Small intestine (tissue), 7 donors: ENCODE results near the gene FBXL13. TPM values are rescaled to one million over a fixed set of nuclear protein-coding genes. Genes with fewer than 3 reads are reported as not detected.

ENCODE experiments used
- DNase-seq, 2 donors: peaks; one replicate each; pipeline versions ENCODE4 v3.0.0 to v3.0.0-alpha.2; 2013
- FAIRE-seq: peaks from 2 replicates; lab custom pipeline; 2012; peaks lifted over from hg19 to GRCh38; lab: Jason Lieb, UNC
- H3K27ac ChIP-seq, 3 donors: one replicate each; pipeline ENCODE4 v1.5.1; 2013; ENCODE audit warnings: low read length in 2 of 3, mild to moderate bottlenecking in 2 of 3, control low read depth in 1 of 3, inconsistent platforms in 1 of 3, low read depth in 1 of 3, moderate library complexity in 1 of 3
- H3K27me3 ChIP-seq, 3 donors: one replicate each; pipeline ENCODE4 v1.6.1; 2013; ENCODE audit warnings: low read length in 3 of 3, inconsistent platforms in 1 of 3; ENCODE audit not compliant: control insufficient read depth in 3 of 3, insufficient read depth in 3 of 3
- H3K36me3 ChIP-seq, 3 donors: one replicate each; pipeline ENCODE4 v1.6.1; 2013; ENCODE audit warnings: low read length in 3 of 3, inconsistent platforms in 1 of 3, low read depth in 1 of 3, mild to moderate bottlenecking in 1 of 3, moderate library complexity in 1 of 3; ENCODE audit not compliant: control insufficient read depth in 3 of 3, insufficient read depth in 2 of 3
- H3K4me1 ChIP-seq, 3 donors: one replicate each; pipeline ENCODE4 v1.6.1; 2013; ENCODE audit warnings: low read length in 2 of 3, inconsistent platforms in 1 of 3, low read depth in 1 of 3, mild to moderate bottlenecking in 1 of 3, moderate library complexity in 1 of 3; ENCODE audit not compliant: control insufficient read depth in 3 of 3, insufficient read depth in 2 of 3
- H3K4me3 ChIP-seq, 3 donors: one replicate each; pipeline ENCODE4 v1.5.1; 2013; ENCODE audit warnings: low read length in 3 of 3, control low read depth in 1 of 3, inconsistent platforms in 1 of 3, low read depth in 1 of 3, mild to moderate bottlenecking in 1 of 3, moderate library complexity in 1 of 3
- H3K9me3 ChIP-seq, 2 donors: one replicate each; pipeline ENCODE4 v1.6.1; 2013; ENCODE audit warnings: low read depth in 1 of 2, low read length in 1 of 2; ENCODE audit not compliant: control insufficient read depth in 2 of 2, insufficient read depth in 1 of 2
- WGBS, 3 donors: extraction: QIAGEN DNeasy Blood & Tissue Kit; methylation state at CpG; one replicate each; pipeline ENCODE4 v1.1.7; 2013; 5-methylcytosine and 5-hydroxymethylcytosine counted together
- polyA plus RNA-seq, 4 donors: library from polyadenylated mRNA; stranded (reverse) in 3 of 4; unstranded in 1 of 4; fragments of 200-250 nt in 3 of 4; fragments of 120-200 nt in 1 of 4; gene quantifications; one replicate each; pipeline versions ENCODE4 v1.2.1 to v1.2.3, GENCODE V29; 2013
- donor health status: healthy with polysubstance abuse.
- donor health status: control.
- donor health status: control.
- donor health status: Bipolar disorder and iron deficiency.
- donor health status: healthy.

Gene FBXL13
- polyA plus RNA-seq, 4 donors, result 0.10 to 0.38 TPM; not detected in 2

DNA sequence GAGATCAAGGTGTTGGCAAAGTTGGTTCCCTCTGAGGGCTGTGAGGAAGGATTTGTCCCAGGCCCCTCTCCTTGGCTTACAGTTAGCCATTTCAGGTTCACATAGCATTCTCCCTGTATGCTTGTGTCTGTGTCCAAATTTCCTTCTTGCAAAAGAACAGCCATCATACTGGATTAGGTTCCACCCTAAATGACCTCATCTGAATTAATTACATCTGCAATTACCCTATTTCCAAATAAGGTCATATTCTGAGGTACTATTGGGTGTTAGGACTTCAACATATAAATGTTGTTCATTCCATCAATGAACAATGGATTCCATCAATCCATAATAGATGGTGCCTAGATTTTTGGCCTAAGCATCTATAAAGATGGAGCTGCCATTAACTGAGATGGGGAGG, 178.0 kb downstream of the FBXL13 start:
- DNase-seq (no peak), FAIRE-seq (no peak)
- Histone ChIP-seq H3K36me3 (no peaks in the 10 kb centered on the region), H3K27ac (no peak overlapping the region), H3K9me3 (no peaks in the 10 kb centered on the region), H3K4me3 (no peak overlapping the region), H3K4me1 (no peaks in the 10 kb centered on the region), H3K27me3 (no peaks in the 10 kb centered on the region)

DNA sequence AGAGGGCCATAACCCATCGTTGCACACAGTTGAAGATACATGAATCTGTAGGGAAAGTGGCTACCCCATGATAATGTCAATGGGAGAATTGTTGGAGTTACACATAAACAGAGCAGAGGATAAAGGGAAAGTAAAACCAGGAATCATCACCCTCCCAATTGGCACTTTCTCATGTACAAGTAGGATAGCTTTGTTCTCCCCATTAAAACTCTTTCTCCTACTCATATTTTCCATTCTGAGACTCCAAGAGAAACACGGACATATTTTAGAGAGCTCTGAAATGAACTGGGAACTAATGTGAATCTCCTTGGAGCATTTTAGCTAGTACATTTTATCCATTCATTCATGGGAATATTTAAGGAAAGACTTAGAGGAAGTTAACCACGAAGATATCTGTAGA, 179.0 kb downstream of the FBXL13 start:
- H3K27ac ChIP-seq, result no peak overlapping the region
- FAIRE-seq, result no peak
- WGBS, 3 donors, result 59 to 83% (median 71%) methylated on average over 3 of the region's 3 CpGs

DNA sequence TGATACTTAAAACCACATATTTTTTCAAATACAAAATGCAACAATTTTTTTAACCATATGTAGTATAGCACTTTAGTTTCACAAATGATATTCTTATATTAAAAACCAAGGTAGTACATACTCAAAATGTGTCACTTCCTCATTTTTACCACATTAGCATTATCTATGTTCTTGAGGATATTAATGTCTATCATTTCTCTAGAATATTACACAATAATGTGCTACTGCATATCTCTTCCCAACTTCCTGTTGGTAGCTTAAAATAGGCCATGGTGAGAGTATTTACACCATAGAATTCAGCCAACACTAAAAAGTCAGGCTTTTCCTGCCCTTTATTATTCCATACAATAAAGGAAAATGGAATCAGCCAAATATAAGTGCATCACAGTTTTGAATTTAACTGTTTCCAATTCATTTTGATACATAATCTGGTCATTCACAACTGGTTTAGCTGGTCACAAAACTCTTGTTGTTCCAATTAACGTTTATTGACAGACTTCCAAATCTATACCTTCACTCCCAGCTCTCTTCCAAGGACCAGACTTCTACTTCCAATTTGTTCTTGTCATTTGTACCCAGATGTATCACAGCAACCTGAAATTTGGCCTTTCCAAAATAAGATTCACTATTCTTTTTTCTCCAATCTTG, 181.8 kb downstream of the FBXL13 start:
- Histone ChIP-seq H3K27me3 (no peaks in the 10 kb centered on the region), H3K4me3 (no peak overlapping the region), H3K27ac (no peak overlapping the region), H3K4me1 (peaks cover 0 to 2% (median 0%) of the 10 kb centered on the region in 3 donors), H3K9me3 (no peaks in the 10 kb centered on the region), H3K36me3 (no peaks in the 10 kb centered on the region)
- WGBS, 3 donors, result 76 to 89% (median 87%) methylated on average over 1 of the region's 1 CpG
- no peak for DNase-seq
- FAIRE-seq, result no peak

More for the DNA sequence above, 179.0 kb downstream of the FBXL13 start:
- H3K4me1 ChIP-seq, result peaks cover 0 to 2% (median 0%) of the 10 kb centered on the region in 3 donors
- H3K36me3 ChIP-seq, result no peaks in the 10 kb centered on the region
- H3K9me3 ChIP-seq, result no peaks in the 10 kb centered on the region
- no peaks in the 10 kb centered on the region for H3K27me3 ChIP-seq
- no peak overlapping the region for H3K4me3 ChIP-seq
- no peak for DNase-seq

DNA sequence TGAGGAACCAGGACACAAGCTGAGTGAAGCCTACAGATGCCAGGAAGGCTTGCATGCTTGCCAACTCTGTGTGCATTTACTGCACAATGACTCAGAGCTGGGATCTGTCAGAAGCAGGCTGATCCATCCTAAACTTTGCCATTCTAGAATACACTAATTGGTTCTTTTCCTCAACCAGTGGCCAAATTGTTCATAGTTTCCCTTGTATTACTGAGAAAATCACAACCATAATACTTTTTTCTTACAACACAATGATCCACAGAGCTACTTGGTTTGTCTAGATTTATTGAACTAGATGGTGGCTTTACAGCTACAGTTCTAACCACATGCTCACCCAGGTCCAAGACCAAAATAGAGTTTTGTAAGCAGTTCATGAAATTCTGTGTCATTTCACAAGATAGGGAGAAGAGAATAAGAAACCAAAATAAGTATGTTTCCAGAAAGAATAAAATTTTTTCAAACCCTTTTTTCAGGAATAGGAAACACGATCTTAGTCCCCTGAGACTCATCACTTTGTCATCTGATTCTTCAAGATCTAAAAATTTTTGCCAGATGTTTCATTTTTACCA, 182.8 kb downstream of the FBXL13 start:
- no peaks in the 10 kb centered on the region for H3K27me3 ChIP-seq
- no peak overlapping the region for H3K27ac ChIP-seq
- no peak overlapping the region for H3K4me3 ChIP-seq
- H3K36me3 ChIP-seq, result no peaks in the 10 kb centered on the region
- no peak for FAIRE-seq
- DNase-seq, result no peak
- H3K9me3 ChIP-seq, result no peaks in the 10 kb centered on the region
- 42 to 92% (median 77%) methylated on average over 1 of the region's 1 CpG for WGBS, 3 donors
- peaks cover 0 to 2% (median 0%) of the 10 kb centered on the region in 3 donors for H3K4me1 ChIP-seq

DNA sequence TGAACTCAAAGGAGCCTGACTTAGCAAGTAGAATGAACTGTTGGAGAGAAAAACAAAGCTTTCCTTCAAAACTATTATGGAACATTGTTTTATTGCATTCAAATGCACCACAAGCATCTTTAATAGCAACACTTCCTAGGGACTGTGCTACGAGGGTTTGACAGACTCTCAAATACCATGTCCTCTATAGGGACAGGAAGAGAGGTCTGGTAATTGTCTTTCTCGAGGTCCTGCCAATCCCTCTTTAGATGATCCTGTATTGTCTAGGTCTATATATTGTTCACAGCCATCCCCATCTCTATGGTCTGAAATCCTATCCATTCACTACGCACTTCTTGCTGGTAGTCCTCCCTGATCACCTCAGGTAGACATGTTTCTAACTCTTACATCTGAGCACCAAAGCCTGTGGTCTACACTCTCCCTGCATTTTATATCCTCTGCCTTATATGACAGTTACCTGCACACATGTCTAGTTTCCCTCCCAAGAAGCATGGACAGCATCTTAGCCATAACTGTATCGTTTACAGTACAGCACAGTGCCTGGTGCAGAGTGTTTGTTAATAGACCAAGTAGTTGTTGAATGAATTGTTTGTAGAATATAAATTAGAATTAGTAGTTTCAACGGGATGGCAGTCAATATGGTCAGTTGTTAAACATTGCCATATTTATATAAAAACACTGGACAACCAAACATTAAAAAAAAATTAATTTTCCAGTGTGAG, 183.5 kb downstream of the FBXL13 start:
- H3K9me3 ChIP-seq, result no peaks in the 10 kb centered on the region
- WGBS, 3 donors, result 76 to 77% (median 77%) methylated on average over 5 of the region's 5 CpGs
- no peak for DNase-seq
- H3K27ac ChIP-seq, result no peak overlapping the region
- no peak for FAIRE-seq
- peaks cover 0 to 2% (median 0%) of the 10 kb centered on the region in 3 donors for H3K4me1 ChIP-seq
- H3K27me3 ChIP-seq, result no peaks in the 10 kb centered on the region
- H3K4me3 ChIP-seq, result no peak overlapping the region
- H3K36me3 ChIP-seq, result no peaks in the 10 kb centered on the region

DNA sequence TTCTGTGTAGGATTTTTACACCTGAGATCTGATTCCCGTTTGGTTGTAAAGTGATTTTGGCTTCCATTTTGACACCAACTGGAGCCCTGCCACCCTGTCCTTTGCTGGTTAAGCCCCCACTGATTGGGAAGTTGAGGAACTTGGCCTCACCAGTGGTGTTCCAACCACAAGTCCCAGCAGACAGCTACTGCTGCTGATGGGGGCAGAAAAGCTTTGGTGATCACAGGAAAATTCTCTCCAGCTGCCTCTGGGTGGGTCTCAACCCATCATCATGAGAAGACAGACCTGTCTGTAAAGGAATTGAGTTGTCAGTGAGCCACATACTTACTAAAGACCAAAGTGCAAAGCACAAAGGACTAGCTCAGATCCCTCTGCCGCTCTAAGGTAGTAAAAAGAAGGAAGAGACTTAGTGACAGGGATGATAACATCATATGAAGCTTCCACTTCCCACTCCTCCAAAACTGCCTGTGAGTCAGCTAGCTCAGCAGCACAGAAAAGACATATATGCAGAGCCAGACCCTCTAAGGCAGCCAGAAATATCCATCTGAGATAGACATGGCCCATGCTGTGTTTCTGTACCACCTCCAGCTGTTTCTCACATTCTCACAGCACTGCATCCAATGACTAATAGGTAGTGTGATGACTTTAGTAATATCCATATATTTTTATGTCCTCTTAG, 184.2 kb downstream of the FBXL13 start:
- Histone ChIP-seq H3K27me3 (no peaks in the 10 kb centered on the region), H3K36me3 (no peaks in the 10 kb centered on the region), H3K27ac (peak overlapping the region in 1 of 3 donors; percentile 32), H3K4me3 (no peak overlapping the region), H3K9me3 (no peaks in the 10 kb centered on the region), H3K4me1 (peaks cover 0 to 2% (median 0%) of the 10 kb centered on the region in 3 donors)
- WGBS, 3 donors, result 57 to 71% (median 69%) methylated on average over 2 of the region's 2 CpGs
- FAIRE-seq (no peak), DNase-seq (peak in 1 of 2 donors; percentile 22)

DNA sequence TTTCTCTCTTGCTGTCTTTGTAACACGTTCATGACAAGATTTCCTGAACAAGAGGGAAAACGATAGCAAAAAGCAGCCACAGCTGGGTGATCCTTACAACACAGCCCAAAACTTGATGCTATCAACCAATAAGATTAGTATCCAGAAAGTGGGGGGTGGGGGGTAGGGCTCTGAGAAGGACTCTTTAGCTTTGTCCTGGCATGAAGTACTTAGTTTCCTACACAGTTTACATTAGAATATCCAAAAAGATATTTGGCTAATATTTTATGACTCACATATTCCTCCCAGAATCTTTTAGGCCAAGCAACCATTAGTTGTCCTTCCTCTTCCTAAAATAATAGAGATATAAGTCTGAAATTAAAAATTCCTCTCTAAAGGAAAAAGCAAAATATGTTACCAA, 184.7 kb downstream of the FBXL13 start:
- WGBS, 3 donors, result 63 to 76% (median 74%) methylated on average over 2 of the region's 2 CpGs
- H3K9me3 ChIP-seq, result no peaks in the 10 kb centered on the region
- H3K4me1 ChIP-seq, result peaks cover 0 to 2% (median 0%) of the 10 kb centered on the region in 3 donors
- H3K27ac ChIP-seq, result peak overlapping the region in 1 of 3 donors; percentile 32
- no peak overlapping the region for H3K4me3 ChIP-seq
- DNase-seq (no peak), FAIRE-seq (no peak)
- no peaks in the 10 kb centered on the region for H3K27me3 ChIP-seq
- H3K36me3 ChIP-seq, result no peaks in the 10 kb centered on the region

DNA sequence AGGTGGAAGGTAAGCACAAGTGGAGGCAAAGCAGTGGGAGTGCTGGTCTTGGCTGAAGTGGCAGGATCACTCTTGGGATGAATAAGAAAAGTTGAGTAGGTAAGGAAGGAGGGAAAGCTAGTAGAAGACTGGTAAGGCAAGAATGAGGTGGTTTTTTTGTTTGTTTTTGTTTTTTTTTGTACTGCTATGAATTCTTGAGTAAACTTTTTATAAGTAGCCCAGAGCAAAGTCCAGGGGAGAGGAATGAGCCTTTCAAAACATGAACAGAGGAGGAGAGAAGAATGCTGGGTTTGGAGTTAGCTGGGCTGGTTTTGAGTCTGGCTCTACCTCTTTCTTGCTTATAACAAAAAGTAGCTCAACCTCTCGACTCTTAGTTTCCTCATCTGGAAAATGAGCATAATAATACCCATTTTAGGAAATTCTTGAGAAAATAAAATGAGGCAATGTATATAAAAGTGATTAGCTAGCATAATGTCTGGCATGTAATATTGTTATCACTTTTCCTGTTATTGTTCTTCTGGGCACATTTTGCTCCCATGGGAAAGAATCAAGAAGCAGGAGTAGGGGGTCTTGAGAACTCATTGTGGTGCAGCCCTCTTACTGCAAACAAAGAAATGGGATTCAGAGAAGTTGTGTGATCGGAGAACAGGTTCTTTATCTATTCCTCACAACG, 185.9 kb downstream of the FBXL13 start:
- Histone ChIP-seq H3K27me3 (no peaks in the 10 kb centered on the region), H3K36me3 (no peaks in the 10 kb centered on the region), H3K27ac (no peak overlapping the region), H3K9me3 (no peaks in the 10 kb centered on the region), H3K4me3 (no peak overlapping the region), H3K4me1 (peaks cover 0 to 2% (median 0%) of the 10 kb centered on the region in 3 donors)
- FAIRE-seq, result no peak
- WGBS, 3 donors, result 79 to 82% (median 79%) methylated on average over 3 of the region's 3 CpGs
- no peak for DNase-seq
